ENCODE results near the gene COX10.

Gene COX10

DNA sequence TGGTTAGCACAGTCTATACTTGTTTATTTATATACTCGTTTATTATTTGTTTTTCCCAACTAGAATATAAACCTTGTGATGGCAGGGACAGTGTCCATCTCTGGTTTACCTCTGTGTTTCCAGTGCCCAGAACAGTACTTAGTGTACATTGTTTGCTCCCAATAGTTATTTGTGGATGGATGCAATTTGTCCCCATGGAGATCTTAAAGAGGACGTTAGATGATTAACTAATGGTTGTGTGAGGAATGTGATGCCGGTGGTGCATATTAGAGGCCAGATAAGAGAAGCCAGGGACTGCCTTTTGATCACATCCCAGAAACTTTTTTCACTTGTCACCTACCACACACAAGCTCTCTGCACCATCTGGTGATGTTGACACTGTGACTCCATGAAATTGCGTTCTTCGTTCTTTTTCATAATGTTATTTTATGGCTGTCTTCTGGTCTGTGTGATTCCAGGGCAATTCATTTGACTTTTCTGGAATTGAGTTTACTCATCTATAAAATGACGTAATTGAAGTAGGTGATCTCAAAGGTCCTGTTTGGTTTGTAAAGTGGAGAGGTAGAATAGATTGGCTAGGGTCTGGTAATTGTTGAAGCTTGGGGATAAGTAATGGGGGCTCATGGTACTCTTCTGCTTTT is 1.2 kb downstream of the COX10 start:
- no peak for DNase-seq (ENCODE audit: low spot score)

DNA sequence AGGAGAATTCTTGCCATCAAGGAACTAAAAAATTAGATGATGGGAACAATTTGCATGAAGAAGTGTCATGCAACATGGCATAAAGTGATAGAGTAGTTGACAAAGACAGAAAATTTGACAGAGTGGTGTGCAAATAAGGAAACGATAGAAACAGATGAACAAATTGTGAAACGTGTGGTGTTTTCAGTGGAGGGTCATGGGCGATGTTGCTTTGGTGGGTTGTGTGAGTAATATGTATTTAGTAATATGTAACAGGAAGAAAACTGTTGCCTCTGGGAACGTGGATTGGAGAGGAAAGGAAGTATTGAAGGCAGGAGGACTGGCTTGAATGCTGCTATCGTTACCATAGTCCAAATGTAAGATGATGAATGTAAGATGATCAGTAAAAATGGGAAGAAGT is 3.6 kb downstream of the COX10 start:
- no peak for DNase-seq (ENCODE audit: low spot score)

DNA sequence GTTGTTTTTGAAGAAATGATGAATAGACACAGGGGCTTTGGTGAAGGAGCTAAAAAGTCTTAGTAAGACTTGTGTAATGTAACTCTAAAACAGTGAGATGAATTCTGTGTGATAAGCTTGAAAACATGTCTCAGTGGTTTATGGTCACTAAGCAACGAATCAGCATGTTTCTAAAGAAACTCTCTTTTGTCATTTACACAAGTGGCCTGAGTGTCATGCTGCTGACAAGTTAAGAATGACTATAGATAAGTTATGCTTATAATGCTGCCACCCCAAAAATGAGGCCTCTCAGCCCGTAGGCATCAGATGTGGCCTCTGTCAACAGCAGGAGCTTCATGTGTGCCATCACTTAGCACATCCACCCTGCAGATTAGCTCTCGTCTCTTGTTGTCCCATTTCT is 8.7 kb downstream of the COX10 start:
- peak; percentile 1 for DNase-seq (ENCODE audit: low spot score)

GRCh38 chr17:14080847-14081251 is 11.5 kb downstream of the COX10 start:
- no peak for DNase-seq (ENCODE audit: low spot score)

- DNase-seq (ENCODE audit: low spot score), result no peak
Observed at GRCh38 chr17:14082848-14083247, 13.5 kb downstream of the COX10 start.

- no peak for DNase-seq (ENCODE audit: low spot score)
Observed at GRCh38 chr17:14084955-14085354, 15.7 kb downstream of the COX10 start.

DNA sequence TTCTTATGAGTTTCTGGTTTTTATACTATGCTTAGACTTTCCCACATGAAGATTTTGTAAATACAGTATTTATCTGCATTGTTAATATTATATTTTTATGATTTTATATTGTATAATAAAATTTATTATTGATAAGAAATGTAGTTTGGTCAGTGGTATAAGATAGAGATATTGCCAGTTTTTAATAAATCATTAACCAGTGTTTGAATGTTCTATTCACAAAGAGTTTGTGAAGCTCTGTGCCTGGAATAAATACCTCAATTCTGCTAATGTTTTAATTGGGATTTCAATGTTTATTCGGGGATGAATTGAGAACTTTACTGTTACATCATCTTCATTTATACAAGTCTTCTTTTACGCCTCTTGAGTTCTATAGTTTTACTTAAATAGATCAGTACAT is 16.9 kb downstream of the COX10 start:
- DNase-seq (ENCODE audit: low spot score), result no peak

- DNase-seq (ENCODE audit: low spot score), result no peak
Observed at GRCh38 chr17:14089179-14089578, 19.9 kb downstream of the COX10 start.

- DNase-seq (ENCODE audit: low spot score), result no peak
Observed at GRCh38 chr17:14091367-14091766, 22.1 kb downstream of the COX10 start.

DNA sequence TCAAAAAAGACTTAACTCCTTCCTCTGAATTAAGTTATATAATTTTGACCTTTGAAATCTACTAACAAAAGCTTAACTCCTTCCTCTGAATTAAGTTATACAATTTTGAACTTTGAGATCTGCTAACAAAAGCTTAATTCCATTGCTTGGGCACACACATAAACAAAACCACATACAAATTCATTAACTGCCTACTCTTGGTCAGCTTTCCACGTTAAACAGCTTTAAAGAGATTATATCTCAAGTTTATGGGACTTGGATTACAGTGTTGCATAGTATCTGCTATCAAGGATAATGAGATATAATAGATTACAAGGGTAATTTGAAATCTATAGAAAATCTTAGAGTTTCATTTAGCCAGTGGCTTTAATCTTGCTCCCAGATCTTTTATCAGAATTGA is 23.5 kb downstream of the COX10 start:
- no peak for DNase-seq (ENCODE audit: low spot score)

DNA sequence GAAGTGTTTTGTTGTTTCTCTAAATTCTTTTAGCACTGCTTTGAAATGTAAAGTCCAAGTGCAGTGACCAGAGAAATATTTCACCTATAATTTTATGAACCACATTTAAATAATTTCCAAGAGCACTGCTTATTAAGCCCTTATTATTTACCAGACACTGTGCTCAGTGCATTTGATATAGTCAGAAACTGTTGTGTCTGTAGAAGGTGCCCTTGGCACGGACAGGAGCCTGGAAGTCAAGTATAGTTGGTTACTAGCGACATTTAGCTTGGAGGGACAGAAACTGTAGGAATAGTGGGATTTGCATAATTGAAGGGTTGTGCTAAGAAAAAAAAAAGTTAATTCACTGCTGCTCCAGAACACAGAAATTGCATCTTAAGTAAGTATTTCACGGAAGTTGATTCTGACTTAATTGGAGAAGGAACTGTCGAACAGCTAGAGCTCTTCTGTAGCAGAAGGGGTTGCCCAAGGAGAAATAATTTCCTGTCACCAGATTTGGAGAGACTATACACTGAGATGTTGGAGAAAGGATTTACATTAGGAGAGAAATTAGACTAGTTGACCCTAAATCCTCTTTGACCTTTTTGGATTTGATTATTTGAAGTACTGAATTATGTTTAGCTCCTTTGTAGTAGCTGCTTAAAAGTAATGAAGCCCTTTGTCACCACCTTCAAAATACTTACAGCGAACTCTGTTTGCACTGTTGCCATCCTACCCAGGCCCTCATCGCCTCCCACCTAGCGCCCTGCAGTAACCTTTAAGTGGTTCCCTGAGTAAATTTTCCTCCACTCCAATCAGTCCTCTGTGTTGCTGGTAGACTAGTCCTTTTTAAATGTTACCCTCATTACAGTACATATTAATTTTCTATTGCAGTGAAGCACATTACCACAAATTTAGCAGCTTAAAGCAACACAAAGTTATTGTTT is 25.6 kb downstream of the COX10 start:
- DNase-seq (ENCODE audit: low spot score), result no peak

DNA sequence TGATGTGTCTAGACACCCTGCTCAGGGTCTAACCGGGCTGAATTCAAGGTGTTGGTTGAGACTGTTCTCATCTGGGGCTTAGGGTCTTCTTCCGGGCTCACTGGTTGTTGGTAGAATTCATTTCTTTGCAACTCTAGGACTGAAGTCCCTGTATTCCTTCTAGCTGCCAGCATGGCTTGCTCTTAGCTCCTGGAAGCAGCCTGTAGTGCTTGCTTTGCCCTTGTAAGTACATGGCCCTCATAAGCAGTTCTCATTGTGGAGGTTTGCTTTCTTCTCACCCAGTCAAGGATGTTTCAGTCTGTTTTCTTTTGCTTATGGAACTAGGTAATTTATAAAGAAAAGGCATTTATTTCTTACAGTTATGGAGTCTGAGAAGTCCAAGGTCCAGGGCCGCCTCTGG is 26.3 kb downstream of the COX10 start:
- DNase-seq (ENCODE audit: low spot score), result no peak

- DNase-seq (ENCODE audit: low spot score), result no peak
Observed at GRCh38 chr17:14098246-14098645, 28.9 kb downstream of the COX10 start.

GRCh38 chr17:14101976-14102375 is 32.7 kb downstream of the COX10 start:
- no peak for DNase-seq (ENCODE audit: low spot score)

DNA sequence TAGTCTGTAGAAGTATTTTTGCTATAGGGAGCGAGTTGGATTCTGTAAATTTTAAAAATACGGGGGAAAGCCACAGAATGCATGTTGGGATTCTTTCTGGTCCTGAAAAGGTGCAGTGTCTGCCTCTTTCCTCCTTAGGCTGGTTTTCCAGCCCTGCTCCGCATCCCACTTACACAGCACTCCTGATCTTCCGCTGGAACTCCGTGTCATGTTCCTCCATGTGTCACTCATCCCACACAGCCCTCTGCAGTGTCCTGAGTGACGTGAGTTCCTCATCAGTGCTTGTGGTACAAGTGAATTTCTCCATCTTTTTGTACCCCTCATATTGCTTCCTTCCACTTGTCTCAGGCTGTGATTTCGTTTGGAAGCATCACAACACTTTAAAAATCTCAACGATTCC is 34.5 kb downstream of the COX10 start:
- DNase-seq (ENCODE audit: low spot score), result no peak

- DNase-seq (ENCODE audit: low spot score), result no peak
Observed at GRCh38 chr17:14104734-14105133, 35.4 kb downstream of the COX10 start.

- DNase-seq (ENCODE audit: low spot score), result no peak
Observed at GRCh38 chr17:14107889-14108288, 38.6 kb downstream of the COX10 start.

GRCh38 chr17:14112407-14112806 is 43.1 kb downstream of the COX10 start:
- no peak for DNase-seq (ENCODE audit: low spot score)

- DNase-seq (ENCODE audit: low spot score), result no peak
Observed at GRCh38 chr17:14113137-14113536, 43.8 kb downstream of the COX10 start.

GRCh38 chr17:14116263-14117024 is 47.1 kb downstream of the COX10 start:
- DNase-seq (ENCODE audit: low spot score), result no peak

DNA sequence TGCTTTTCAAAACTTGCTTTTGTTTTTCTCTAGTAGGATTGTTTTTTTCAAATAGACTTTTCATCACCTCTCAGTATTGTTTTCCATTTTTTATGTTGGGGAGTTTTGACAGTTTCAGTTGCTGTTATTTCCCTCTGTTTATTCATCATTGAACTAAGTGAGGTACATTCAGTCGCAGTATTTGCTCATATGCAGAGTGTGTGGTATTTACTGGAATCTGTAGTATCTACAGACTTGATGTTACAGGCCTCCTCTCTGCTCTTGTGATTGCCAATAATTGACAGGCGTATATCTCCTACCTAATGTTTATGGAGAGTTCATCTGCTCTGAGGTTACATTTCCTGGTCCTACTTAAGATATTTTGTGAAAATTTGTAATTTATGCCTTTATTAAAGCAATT is 49.6 kb downstream of the COX10 start:
- DNase-seq (ENCODE audit: low spot score), result peak; percentile 25

DNA sequence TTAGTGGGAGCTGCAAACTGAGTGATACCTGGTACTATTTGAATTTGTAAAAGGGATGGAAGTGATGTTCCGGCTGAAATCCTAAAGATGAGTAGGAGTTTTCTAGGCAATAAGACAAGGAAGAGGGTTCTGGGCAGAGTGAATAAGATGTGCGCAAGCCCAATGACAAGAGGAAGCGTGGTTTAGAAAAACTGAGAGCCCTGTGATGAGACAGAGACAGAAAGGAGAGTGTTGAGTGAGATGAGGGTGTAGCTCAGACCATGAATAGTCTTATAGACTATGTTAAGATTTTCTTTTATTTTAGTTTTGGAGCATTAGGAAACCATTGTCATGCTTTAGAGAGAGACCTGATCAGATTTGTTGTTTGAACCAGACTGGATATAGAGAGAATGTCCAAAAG is 50.2 kb downstream of the COX10 start:
- DNase-seq (ENCODE audit: low spot score), result peak; percentile 7

GRCh38 chr17:14121952-14122351 is 52.6 kb downstream of the COX10 start:
- no peak for DNase-seq (ENCODE audit: low spot score)
